OCI-LY3 (cell line): Measurements from ENCODE around the gene MBLAC2.

Experiments
- EZH2phosphoT487 ChIP-seq: fragments of 200-600 bp; shearing (Covaris generic); IDR thresholded peaks from 2 replicates; pipeline ENCODE4 v1.6.1; 2018; ENCODE audit warnings: antibody characterized with exemption, mixed run types, low read depth
- TF ChIP-seq, protein P1 (sequence below): fragments of 200-600, 300-600 bp; sonication (generic); IDR thresholded peaks from 2 replicates; pipeline ENCODE4 v1.5.1; 2014; ENCODE audit warnings: antibody characterized with exemption, low read length, low read depth

DNA sequence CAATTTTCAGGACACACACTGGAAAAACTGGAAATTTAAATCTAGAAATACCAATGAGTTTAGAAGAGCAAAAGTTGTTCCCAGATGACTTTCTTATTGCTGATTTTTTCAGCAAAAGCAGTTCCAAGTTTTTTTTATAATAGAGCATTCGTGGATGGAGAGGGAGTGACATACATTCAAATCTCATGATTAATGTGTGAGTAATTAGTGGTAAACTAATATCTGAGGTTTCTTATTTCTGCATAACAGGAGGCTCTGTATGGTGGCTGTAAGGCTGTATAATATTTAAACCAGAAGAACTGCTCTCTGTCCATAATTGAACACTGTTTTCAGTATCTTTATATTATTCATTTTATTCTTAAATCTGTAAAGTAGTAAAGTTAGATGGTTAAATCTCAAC lies 29.0 kb upstream of the MBLAC2 start:
- TF ChIP-seq, protein P1, sequence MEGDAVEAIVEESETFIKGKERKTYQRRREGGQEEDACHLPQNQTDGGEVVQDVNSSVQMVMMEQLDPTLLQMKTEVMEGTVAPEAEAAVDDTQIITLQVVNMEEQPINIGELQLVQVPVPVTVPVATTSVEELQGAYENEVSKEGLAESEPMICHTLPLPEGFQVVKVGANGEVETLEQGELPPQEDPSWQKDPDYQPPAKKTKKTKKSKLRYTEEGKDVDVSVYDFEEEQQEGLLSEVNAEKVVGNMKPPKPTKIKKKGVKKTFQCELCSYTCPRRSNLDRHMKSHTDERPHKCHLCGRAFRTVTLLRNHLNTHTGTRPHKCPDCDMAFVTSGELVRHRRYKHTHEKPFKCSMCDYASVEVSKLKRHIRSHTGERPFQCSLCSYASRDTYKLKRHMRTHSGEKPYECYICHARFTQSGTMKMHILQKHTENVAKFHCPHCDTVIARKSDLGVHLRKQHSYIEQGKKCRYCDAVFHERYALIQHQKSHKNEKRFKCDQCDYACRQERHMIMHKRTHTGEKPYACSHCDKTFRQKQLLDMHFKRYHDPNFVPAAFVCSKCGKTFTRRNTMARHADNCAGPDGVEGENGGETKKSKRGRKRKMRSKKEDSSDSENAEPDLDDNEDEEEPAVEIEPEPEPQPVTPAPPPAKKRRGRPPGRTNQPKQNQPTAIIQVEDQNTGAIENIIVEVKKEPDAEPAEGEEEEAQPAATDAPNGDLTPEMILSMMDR = no peak
- TF ChIP-seq EZH2phosphoT487 = no peak
